Measurements from ENCODE around the gene DUOX1.

The DUOX1 gene

GRCh38 chr15:45095661-45096060 lies 34.1 kb upstream of the DUOX1 start:
- Histone ChIP-seq H3K4me2 (ENCODE audit: low read depth, low read length, poor library complexity, severe bottlenecking) (no peak overlapping the region), H3K9me2 (replicated peaks; ENCODE audit: low read depth, low read length) (no peaks in the 10 kb centered on the region), H2AFZ (ENCODE audit: low read length) (no peak overlapping the region), H3K4me1 (ENCODE audit: insufficient read depth, low read length, poor library complexity, severe bottlenecking) (no peaks in the 10 kb centered on the region), H3K79me2 (ENCODE audit: insufficient read depth, low read length) (no peaks in the 10 kb centered on the region), H3K9me3 (ENCODE audit: insufficient read depth, low read depth, low read length) (no peaks in the 10 kb centered on the region), H3K27me3 (ENCODE audit: insufficient read depth, low read length, poor library complexity, severe bottlenecking) (no peaks in the 10 kb centered on the region), H3K9ac (ENCODE audit: low read depth, low read length, poor library complexity, severe bottlenecking) (no peak overlapping the region), H4K20me1 (ENCODE audit: insufficient read depth, low read length, poor library complexity, severe bottlenecking) (no peaks in the 10 kb centered on the region), H3K36me3 (ENCODE audit: insufficient read depth, low read length) (no peaks in the 10 kb centered on the region), H3K4me3 (ENCODE audit: low read length, poor library complexity, severe bottlenecking) (no peak overlapping the region), H3F3A (ENCODE audit: low read depth) (no peaks in the 10 kb centered on the region)
- no peak for TF ChIP-seq CTCF (conservative IDR thresholded peaks at IDR 0.05; ENCODE audit: low read length)
- no peak for TF ChIP-seq EZH2phosphoT487 (IDR thresholded peaks at IDR 0.05; ENCODE audit: borderline replicate concordance)

- H2AFZ ChIP-seq (ENCODE audit: low read length), result no peak overlapping the region
- H3F3A ChIP-seq (ENCODE audit: low read depth), result no peaks in the 10 kb centered on the region
- no peak for TF ChIP-seq CTCF (conservative IDR thresholded peaks at IDR 0.05; ENCODE audit: low read length)
- H3K9me2 ChIP-seq (replicated peaks; ENCODE audit: low read depth, low read length), result no peaks in the 10 kb centered on the region
- no peaks in the 10 kb centered on the region for H3K36me3 ChIP-seq (ENCODE audit: insufficient read depth, low read length)
- H3K27me3 ChIP-seq (ENCODE audit: insufficient read depth, low read length, poor library complexity, severe bottlenecking), result no peaks in the 10 kb centered on the region
- H3K4me3 ChIP-seq (ENCODE audit: low read length, poor library complexity, severe bottlenecking), result no peak overlapping the region
- H3K4me2 ChIP-seq (ENCODE audit: low read depth, low read length, poor library complexity, severe bottlenecking), result no peak overlapping the region
- H3K9me3 ChIP-seq (ENCODE audit: insufficient read depth, low read depth, low read length), result no peaks in the 10 kb centered on the region
- H4K20me1 ChIP-seq (ENCODE audit: insufficient read depth, low read length, poor library complexity, severe bottlenecking), result no peaks in the 10 kb centered on the region
- no peaks in the 10 kb centered on the region for H3K79me2 ChIP-seq (ENCODE audit: insufficient read depth, low read length)
- H3K4me1 ChIP-seq (ENCODE audit: insufficient read depth, low read length, poor library complexity, severe bottlenecking), result no peaks in the 10 kb centered on the region
- H3K9ac ChIP-seq (ENCODE audit: low read depth, low read length, poor library complexity, severe bottlenecking), result no peak overlapping the region
Observed at GRCh38 chr15:45097466-45097865, 32.3 kb upstream of the DUOX1 start.

GRCh38 chr15:45099549-45100165 lies 30.1 kb upstream of the DUOX1 start:
- Histone ChIP-seq H3F3A (ENCODE audit: low read depth) (no peaks in the 10 kb centered on the region), H2AFZ (ENCODE audit: low read length) (no peak overlapping the region), H3K9me2 (replicated peaks; ENCODE audit: low read depth, low read length) (no peaks in the 10 kb centered on the region), H4K20me1 (ENCODE audit: insufficient read depth, low read length, poor library complexity, severe bottlenecking) (no peaks in the 10 kb centered on the region), H3K4me3 (ENCODE audit: low read length, poor library complexity, severe bottlenecking) (no peak overlapping the region), H3K79me2 (ENCODE audit: insufficient read depth, low read length) (no peaks in the 10 kb centered on the region), H3K4me1 (ENCODE audit: insufficient read depth, low read length, poor library complexity, severe bottlenecking) (no peaks in the 10 kb centered on the region), H3K4me2 (ENCODE audit: low read depth, low read length, poor library complexity, severe bottlenecking) (no peak overlapping the region), H3K9ac (ENCODE audit: low read depth, low read length, poor library complexity, severe bottlenecking) (no peak overlapping the region), H3K36me3 (ENCODE audit: insufficient read depth, low read length) (no peaks in the 10 kb centered on the region), H3K9me3 (ENCODE audit: insufficient read depth, low read depth, low read length) (no peaks in the 10 kb centered on the region), H3K27me3 (ENCODE audit: insufficient read depth, low read length, poor library complexity, severe bottlenecking) (no peaks in the 10 kb centered on the region)
- TF ChIP-seq EZH2phosphoT487 (IDR thresholded peaks at IDR 0.05; ENCODE audit: borderline replicate concordance) (no peak), CTCF (conservative IDR thresholded peaks at IDR 0.05; ENCODE audit: low read length) (no peak)
